ENCODE results near the gene SHROOM3. TPM values are rescaled to one million over a fixed set of nuclear protein-coding genes. Genes with fewer than 3 reads are reported as not detected.

The SHROOM3 gene
- polyA plus RNA-seq, 1 experiment, result 9.5 TPM

DNA sequence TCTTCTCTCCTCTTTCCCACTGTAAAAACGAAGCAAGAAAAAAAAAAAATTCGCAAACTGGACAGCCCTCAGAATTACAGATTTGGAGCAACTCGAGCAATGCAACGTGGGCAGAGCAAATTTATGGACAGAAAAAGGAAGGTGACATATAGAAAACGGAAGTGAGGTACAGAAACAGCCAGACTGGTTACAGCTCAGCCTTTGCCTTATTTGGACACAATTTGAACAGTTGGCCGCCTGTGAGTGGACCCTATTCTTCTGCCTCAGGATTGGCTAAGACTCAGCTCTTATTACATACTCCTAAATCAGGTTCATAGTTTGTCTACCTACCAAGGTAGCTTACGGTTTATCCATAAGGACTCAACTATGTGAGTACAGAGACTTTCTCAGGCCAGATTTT lies 364.1 kb downstream of the SHROOM3 start:
- ChIA-PET POLR2A (interaction anchor here (0.7 kb wide), 1 partner anchor 600 kb away, joined by 3 read pairs; no protein-coding TSS in a partner anchor), CTCF (no interaction called here)
- Histone ChIP-seq H3K4me3 (ENCODE audit: low read depth, low read length) (no peak overlapping the region), H3K9me3 (ENCODE audit: control insufficient read depth, insufficient read depth, low read length) (peaks cover 3% of the 10 kb centered on the region; the same call in 1 of the 2 replicates), H3K27me3 (ENCODE audit: control insufficient read depth, insufficient read depth, low read length) (no peaks in the 10 kb centered on the region), H3K27ac (ENCODE audit: low read depth, low read length) (no peak overlapping the region)
- TF ChIP-seq, protein P1, sequence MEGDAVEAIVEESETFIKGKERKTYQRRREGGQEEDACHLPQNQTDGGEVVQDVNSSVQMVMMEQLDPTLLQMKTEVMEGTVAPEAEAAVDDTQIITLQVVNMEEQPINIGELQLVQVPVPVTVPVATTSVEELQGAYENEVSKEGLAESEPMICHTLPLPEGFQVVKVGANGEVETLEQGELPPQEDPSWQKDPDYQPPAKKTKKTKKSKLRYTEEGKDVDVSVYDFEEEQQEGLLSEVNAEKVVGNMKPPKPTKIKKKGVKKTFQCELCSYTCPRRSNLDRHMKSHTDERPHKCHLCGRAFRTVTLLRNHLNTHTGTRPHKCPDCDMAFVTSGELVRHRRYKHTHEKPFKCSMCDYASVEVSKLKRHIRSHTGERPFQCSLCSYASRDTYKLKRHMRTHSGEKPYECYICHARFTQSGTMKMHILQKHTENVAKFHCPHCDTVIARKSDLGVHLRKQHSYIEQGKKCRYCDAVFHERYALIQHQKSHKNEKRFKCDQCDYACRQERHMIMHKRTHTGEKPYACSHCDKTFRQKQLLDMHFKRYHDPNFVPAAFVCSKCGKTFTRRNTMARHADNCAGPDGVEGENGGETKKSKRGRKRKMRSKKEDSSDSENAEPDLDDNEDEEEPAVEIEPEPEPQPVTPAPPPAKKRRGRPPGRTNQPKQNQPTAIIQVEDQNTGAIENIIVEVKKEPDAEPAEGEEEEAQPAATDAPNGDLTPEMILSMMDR (IDR thresholded peaks at IDR 0.05; ENCODE audit: low read depth, low read length), result no peak
- no peak for DNase-seq (ENCODE audit: low read depth, low spot score)

DNA sequence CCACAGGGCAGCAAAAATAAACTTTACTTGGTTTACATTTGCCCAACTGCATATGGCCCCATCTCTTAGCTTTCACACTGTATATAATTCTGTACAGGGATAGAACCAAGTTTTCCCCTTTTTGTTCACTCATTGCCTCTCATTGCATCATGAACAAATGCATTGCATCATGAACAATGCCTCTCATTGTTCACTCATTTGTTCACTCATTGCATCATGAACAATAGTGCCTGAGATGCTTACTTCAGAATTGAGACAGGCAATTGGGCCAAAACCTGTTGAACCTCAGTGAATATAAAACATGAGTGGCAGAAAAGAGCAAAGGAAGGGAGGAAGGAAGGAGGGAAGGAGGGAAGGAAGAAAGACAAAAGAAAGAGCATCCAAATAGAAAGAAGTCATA lies 364.7 kb downstream of the SHROOM3 start:
- TF ChIP-seq, protein P1 (IDR thresholded peaks at IDR 0.05; ENCODE audit: low read depth, low read length), result no peak
- Histone ChIP-seq H3K27ac (ENCODE audit: low read depth, low read length) (no peak overlapping the region), H3K4me3 (ENCODE audit: low read depth, low read length) (no peak overlapping the region), H3K27me3 (ENCODE audit: control insufficient read depth, insufficient read depth, low read length) (no peaks in the 10 kb centered on the region), H3K9me3 (ENCODE audit: control insufficient read depth, insufficient read depth, low read length) (peaks cover 3% of the 10 kb centered on the region; the same call in 1 of the 2 replicates)
- DNase-seq (ENCODE audit: low read depth, low spot score), result no peak
- ChIA-PET CTCF (no interaction called here), POLR2A (interaction anchor here (0.6 to 0.7 kb wide), 2 partner anchors 26 to 601 kb away, joined by 3 read pairs; no protein-coding TSS in a partner anchor)

DNA sequence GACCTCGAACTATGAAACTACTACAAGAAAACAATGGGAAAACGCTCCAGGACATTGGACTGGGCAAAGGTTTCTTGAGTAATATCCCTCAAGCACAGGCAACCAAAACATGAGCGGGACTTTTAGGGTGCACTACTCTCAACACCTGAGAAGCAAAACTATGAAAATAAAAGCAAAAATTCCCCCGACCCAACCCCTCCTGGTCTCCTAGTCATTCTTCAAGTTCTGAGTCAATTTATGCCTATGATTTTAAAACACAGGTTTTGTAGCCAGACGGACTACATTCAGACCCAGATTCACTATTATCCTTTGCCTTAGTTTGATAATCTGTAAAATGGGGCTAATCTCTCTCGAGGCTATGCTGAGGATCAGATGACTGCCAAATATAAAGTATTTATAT lies 365.9 kb downstream of the SHROOM3 start:
- CTCF ChIA-PET, result no interaction called here
- Histone ChIP-seq H3K27ac (ENCODE audit: low read depth, low read length) (no peak overlapping the region), H3K27me3 (ENCODE audit: control insufficient read depth, insufficient read depth, low read length) (no peaks in the 10 kb centered on the region), H3K9me3 (ENCODE audit: control insufficient read depth, insufficient read depth, low read length) (peaks cover 3% of the 10 kb centered on the region; the same call in 1 of the 2 replicates), H3K4me3 (ENCODE audit: low read depth, low read length) (no peak overlapping the region)
- no peak for DNase-seq (ENCODE audit: low read depth, low spot score)
- TF ChIP-seq, protein P1 (IDR thresholded peaks at IDR 0.05; ENCODE audit: low read depth, low read length), result no peak
- POLR2A ChIA-PET, result no interaction called here

DNA sequence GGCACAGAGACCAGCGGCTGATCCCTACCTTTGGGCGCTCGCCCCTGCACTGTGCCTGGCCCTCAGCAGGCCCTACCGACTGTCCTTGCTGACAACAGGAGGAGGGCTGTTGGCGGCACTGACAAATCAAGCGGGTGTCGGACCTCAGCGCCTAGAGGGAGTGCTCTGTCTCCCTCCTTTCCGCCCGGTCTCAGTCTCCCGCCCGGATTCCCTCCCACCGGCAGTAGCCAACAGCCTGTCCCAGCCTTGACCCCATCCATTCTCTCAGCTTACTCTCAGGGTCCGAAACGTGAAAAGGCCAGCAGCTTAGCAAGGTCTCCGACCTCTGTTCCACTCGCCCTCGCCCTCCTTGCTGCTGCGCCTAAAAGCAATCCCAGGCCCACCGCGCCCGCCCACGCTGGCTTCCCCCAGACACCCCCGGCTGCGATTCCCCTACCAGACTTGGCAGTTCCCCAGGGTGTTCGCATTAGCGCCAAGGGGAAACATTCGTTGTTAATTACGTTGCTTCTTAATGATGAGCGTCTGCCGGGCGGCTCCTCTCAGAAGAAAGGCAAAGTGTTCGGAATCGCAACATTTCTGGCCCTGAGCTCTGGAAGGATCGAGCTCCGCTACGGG lies 366.7 kb downstream of the SHROOM3 start:
- DNase-seq (ENCODE audit: low read depth, low spot score), result no peak
- H3K4me3 ChIP-seq (ENCODE audit: low read depth, low read length), result no peak overlapping the region
- TF ChIP-seq, protein P1 (IDR thresholded peaks at IDR 0.05; ENCODE audit: low read depth, low read length), result no peak
- H3K27ac ChIP-seq (ENCODE audit: low read depth, low read length), result no peak overlapping the region
- peaks cover 3% of the 10 kb centered on the region; the same call in 1 of the 2 replicates for H3K9me3 ChIP-seq (ENCODE audit: control insufficient read depth, insufficient read depth, low read length)
- H3K27me3 ChIP-seq (ENCODE audit: control insufficient read depth, insufficient read depth, low read length), result no peaks in the 10 kb centered on the region
- ChIA-PET CTCF (interaction anchor here (0.6 to 0.9 kb wide), 3 partner anchors 19 to 336 kb away, joined by 3 read pairs; no protein-coding TSS in a partner anchor), POLR2A (no interaction called here)

DNA sequence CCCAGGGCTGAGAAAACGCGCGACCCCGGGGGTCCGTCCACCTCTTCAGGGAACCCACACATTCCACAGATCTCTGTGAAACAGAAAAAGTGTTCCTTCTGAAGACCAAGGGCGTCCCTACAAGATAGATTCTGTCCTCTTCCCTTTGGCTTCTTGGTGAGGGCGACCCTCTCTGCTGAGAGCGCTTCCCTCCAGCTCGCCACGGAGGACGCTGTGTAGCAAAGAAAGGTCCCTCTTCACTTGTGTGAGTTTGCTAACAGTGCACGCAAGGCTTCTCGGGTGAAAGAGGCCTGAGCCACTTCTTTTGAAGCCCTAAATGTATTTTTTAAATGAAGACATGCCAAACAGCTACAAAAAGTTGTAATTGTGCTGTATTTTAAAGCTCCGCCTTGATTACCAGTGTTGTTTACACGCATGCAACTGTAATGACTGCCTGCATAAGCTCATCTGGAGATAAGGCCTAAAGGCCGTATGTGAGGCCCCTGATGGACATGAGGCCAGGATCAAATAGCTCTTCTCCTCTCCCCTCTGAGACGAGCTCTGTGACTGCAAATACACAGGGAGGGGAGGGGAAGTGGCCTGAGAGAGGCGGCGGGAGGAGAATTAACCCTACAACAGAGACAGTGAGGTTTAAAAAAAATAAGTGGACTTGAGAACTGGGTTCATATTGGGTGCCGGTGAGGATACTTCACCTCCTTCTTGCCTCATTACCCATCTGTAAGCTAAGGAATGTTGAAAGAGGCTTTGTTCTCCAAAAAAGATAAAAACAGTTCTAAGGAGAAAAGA lies 367.4 kb downstream of the SHROOM3 start:
- ChIA-PET CTCF (interaction anchor here (0.6 to 0.9 kb wide), 4 partner anchors 16 to 44 kb away, joined by 3 read pairs; no protein-coding TSS in a partner anchor), POLR2A (no interaction called here)
- H3K4me3 ChIP-seq (ENCODE audit: low read depth, low read length), result no peak overlapping the region
- H3K27me3 ChIP-seq (ENCODE audit: control insufficient read depth, insufficient read depth, low read length), result no peaks in the 10 kb centered on the region
- no peak for DNase-seq (ENCODE audit: low read depth, low spot score)
- TF ChIP-seq, protein P1 (IDR thresholded peaks at IDR 0.05; ENCODE audit: low read depth, low read length), result no peak
- no peak overlapping the region for H3K27ac ChIP-seq (ENCODE audit: low read depth, low read length)
- peaks cover 3% of the 10 kb centered on the region; the same call in 1 of the 2 replicates for H3K9me3 ChIP-seq (ENCODE audit: control insufficient read depth, insufficient read depth, low read length)
